Measurements from ENCODE around the gene PAOX. TPM values are rescaled to one million over a fixed set of nuclear protein-coding genes. Genes with fewer than 3 reads are reported as not detected.

The PAOX gene
- total RNA-seq, 1 experiment from 2014 or later, result 1.2 TPM

GRCh38 chr10:133358162-133358924 is 20.7 kb upstream of the PAOX start:
- no TSS peak for BruUV-seq (replicated peaks)
- no peaks in the 10 kb centered on the region for H3K27me3 Mint-ChIP-seq (ENCODE audit: insufficient read depth, unreplicated experiment)
- no peak for DNase-seq (ENCODE audit: unreplicated experiment)
- no peak for TF ChIP-seq CTCF (IDR thresholded peaks at IDR 0.05; ENCODE audit: unreplicated experiment)
- H3K4me3 Mint-ChIP-seq (ENCODE audit: unreplicated experiment), result peak overlapping the region; percentile 68
- intact Hi-C loops (cut with micrococcal nuclease), result no loop called here
- H3K27ac Mint-ChIP-seq (ENCODE audit: low read depth, unreplicated experiment), result no peak overlapping the region
- peaks cover 15% of the 10 kb centered on the region for H3K36me3 Mint-ChIP-seq (ENCODE audit: insufficient read depth, unreplicated experiment)
- no peaks in the 10 kb centered on the region for H3K4me1 Mint-ChIP-seq (ENCODE audit: insufficient read depth, unreplicated experiment)
- ChIA-PET CTCF (interaction anchor here (0.5 kb wide), 1 partner anchor 83 kb away, joined by 3 read pairs; no protein-coding TSS in a partner anchor), POLR2A (interaction anchor here (0.6 to 1.2 kb wide), 3 partner anchors 11 to 50 kb away, joined by 3 read pairs; partner anchors contain the start of gene PRAP1)
- no peaks in the 10 kb centered on the region for H3K9me3 Mint-ChIP-seq (ENCODE audit: unreplicated experiment)

- Mint-ChIP-seq H3K9me3 (ENCODE audit: unreplicated experiment) (no peaks in the 10 kb centered on the region), H3K4me1 (ENCODE audit: insufficient read depth, unreplicated experiment) (no peaks in the 10 kb centered on the region), H3K27ac (ENCODE audit: low read depth, unreplicated experiment) (no peak overlapping the region), H3K27me3 (ENCODE audit: insufficient read depth, unreplicated experiment) (no peaks in the 10 kb centered on the region), H3K4me3 (ENCODE audit: unreplicated experiment) (no peak overlapping the region), H3K36me3 (ENCODE audit: insufficient read depth, unreplicated experiment) (peaks cover 15% of the 10 kb centered on the region)
- no peak for TF ChIP-seq CTCF (IDR thresholded peaks at IDR 0.05; ENCODE audit: unreplicated experiment)
- DNase-seq (ENCODE audit: unreplicated experiment), result no peak
- BruUV-seq (replicated peaks), result no TSS peak
- CTCF ChIA-PET, result no interaction called here
- intact Hi-C loops (cut with micrococcal nuclease), result no loop called here
- POLR2A ChIA-PET, result interaction anchor here (0.6 to 0.7 kb wide), 2 partner anchors 51 to 692 kb away, joined by 3 read pairs; no protein-coding TSS in a partner anchor
Observed at GRCh38 chr10:133358925-133359310, 20.1 kb upstream of the PAOX start.

- no peak for TF ChIP-seq CTCF (IDR thresholded peaks at IDR 0.05; ENCODE audit: unreplicated experiment)
- BruUV-seq (replicated peaks), result no TSS peak
- Mint-ChIP-seq H3K27ac (ENCODE audit: low read depth, unreplicated experiment) (no peak overlapping the region), H3K27me3 (ENCODE audit: insufficient read depth, unreplicated experiment) (no peaks in the 10 kb centered on the region), H3K9me3 (ENCODE audit: unreplicated experiment) (no peaks in the 10 kb centered on the region), H3K4me3 (ENCODE audit: unreplicated experiment) (no peak overlapping the region), H3K36me3 (ENCODE audit: insufficient read depth, unreplicated experiment) (peaks cover 21% of the 10 kb centered on the region), H3K4me1 (ENCODE audit: insufficient read depth, unreplicated experiment) (no peaks in the 10 kb centered on the region)
- CTCF ChIA-PET, result interaction anchor here (0.6 kb wide), 1 partner anchor 417 kb away, joined by 4 read pairs; the partner anchor contains the start of gene CFAP46
- peak; percentile 48 for DNase-seq (ENCODE audit: unreplicated experiment)
- intact Hi-C loops (cut with micrococcal nuclease), result no loop called here
- POLR2A ChIA-PET, result interaction anchor here (0.6 kb wide), 1 partner anchor 692 kb away, joined by 3 read pairs; no protein-coding TSS in a partner anchor
Observed at GRCh38 chr10:133359554-133359971, 19.5 kb upstream of the PAOX start.

GRCh38 chr10:133359972-133360610 is 19.0 kb upstream of the PAOX start:
- peaks cover 23% of the 10 kb centered on the region for H3K36me3 Mint-ChIP-seq (ENCODE audit: insufficient read depth, unreplicated experiment)
- H3K4me1 Mint-ChIP-seq (ENCODE audit: insufficient read depth, unreplicated experiment), result no peaks in the 10 kb centered on the region
- POLR2A ChIA-PET, result no interaction called here
- H3K4me3 Mint-ChIP-seq (ENCODE audit: unreplicated experiment), result no peak overlapping the region
- no peak for TF ChIP-seq CTCF (IDR thresholded peaks at IDR 0.05; ENCODE audit: unreplicated experiment)
- BruUV-seq (replicated peaks), result no TSS peak
- no peaks in the 10 kb centered on the region for H3K9me3 Mint-ChIP-seq (ENCODE audit: unreplicated experiment)
- intact Hi-C loops (cut with micrococcal nuclease), result no loop called here
- no peaks in the 10 kb centered on the region for H3K27me3 Mint-ChIP-seq (ENCODE audit: insufficient read depth, unreplicated experiment)
- no peak for DNase-seq (ENCODE audit: unreplicated experiment)
- CTCF ChIA-PET, result interaction anchor here (0.7 kb wide), 1 partner anchor 655 kb away, joined by 4 read pairs; no protein-coding TSS in a partner anchor
- H3K27ac Mint-ChIP-seq (ENCODE audit: low read depth, unreplicated experiment), result no peak overlapping the region

All from MCF 10A (cell line).